GM12801 (cell line): Measurements from ENCODE around the gene CD38.

Experiments used
- CTCF ChIP-seq: IDR thresholded peaks from one replicate; pipeline ENCODE4 v1.5.1; 2011; ENCODE audit warnings: control low read depth; ENCODE audit not compliant: insufficient read length; ENCODE audit errors: extremely low read depth

The CD38 gene

GRCh38 chr4:15878011-15878410 is 99.9 kb downstream of the CD38 start:
- TF ChIP-seq CTCF: no peak

- TF ChIP-seq CTCF: no peak
Observed at GRCh38 chr4:15881820-15882219, 103.7 kb downstream of the CD38 start.

- TF ChIP-seq CTCF: no peak
Observed at GRCh38 chr4:15882675-15883086, 104.6 kb downstream of the CD38 start.

- TF ChIP-seq CTCF: no peak
Observed at GRCh38 chr4:15883610-15884243, 105.6 kb downstream of the CD38 start.

GRCh38 chr4:15884666-15885065 is 106.5 kb downstream of the CD38 start:
- no peak for TF ChIP-seq CTCF

GRCh38 chr4:15885422-15885821 is 107.3 kb downstream of the CD38 start:
- TF ChIP-seq CTCF: no peak

GRCh38 chr4:15888515-15888914 is 110.4 kb downstream of the CD38 start:
- TF ChIP-seq CTCF: no peak
